Measurements from ENCODE around the gene CD58.

GRCh38 chr1:116556289-116557006 is 14.4 kb downstream of the CD58 start:
- no peak for TF ChIP-seq FOS (IDR thresholded peaks at IDR 0.05; ENCODE audit: low read depth, low read length)
- no peak for TF ChIP-seq MAFK (IDR thresholded peaks at IDR 0.05; ENCODE audit: low read depth, low read length)
- no peak for TF ChIP-seq POLR2A (IDR thresholded peaks at IDR 0.05; ENCODE audit: low read depth, low read length)
- no peak for TF ChIP-seq CTCF (conservative IDR thresholded peaks at IDR 0.05; ENCODE audit: low read depth, low read length)
- no peak for TF ChIP-seq RFX5 (IDR thresholded peaks at IDR 0.05; ENCODE audit: low read depth, low read length)
- TF ChIP-seq ELK1 (IDR thresholded peaks at IDR 0.05; ENCODE audit: borderline replicate concordance, low read depth, low read length): no peak
- no peak for TF ChIP-seq BHLHE40 (IDR thresholded peaks at IDR 0.05; ENCODE audit: low read depth, low read length)
- TF ChIP-seq CEBPB (IDR thresholded peaks at IDR 0.05; ENCODE audit: low read depth, low read length): no peak
- TF ChIP-seq RAD21 (IDR thresholded peaks at IDR 0.05; ENCODE audit: low read length): no peak
- 0 out of 2 replicates have a peak, but pooled peaks have one; percentile 29 for TF ChIP-seq MXI1 (IDR thresholded peaks at IDR 0.05; ENCODE audit: borderline replicate concordance, low read depth, low read length)
- no peak for TF ChIP-seq SMC3 (IDR thresholded peaks at IDR 0.05; ENCODE audit: low read depth, low read length)
- TF ChIP-seq NFE2L2 (IDR thresholded peaks at IDR 0.05; ENCODE audit: low read depth, low read length): no peak
